WTC11 (cell line): ENCODE results near the gene ARAP1. TPM values are rescaled to one million over a fixed set of nuclear protein-coding genes. Genes with fewer than 3 reads are reported as not detected.

ENCODE experiments used
- ATAC-seq: fragments of 200-7000 bp; cut with Tn5 transposase; 2 replicates; pipeline ENCODE4 v1.10.0; 2021; ENCODE audit warnings: mild to moderate bottlenecking, moderate library complexity
- CTCF ChIA-PET: fragments of 300-600 bp; sonication (Branson Sonifier 250); formaldehyde crosslinking; loops from one replicate; lab custom pipeline; 2021; ENCODE audit warnings: antibody characterized with exemption; lab: Charles Lee
- POLR2A ChIA-PET: fragments of 350-600 bp; sonication (Branson Sonifier 250); formaldehyde crosslinking; loops from one replicate; lab custom pipeline; 2021; ENCODE audit warnings: antibody characterized with exemption; lab: Charles Lee
- DNase-seq: peaks from one replicate; pipeline ENCODE4 v3.0.0; 2021; ENCODE audit warnings: low spot score
- H3K27ac Mint-ChIP-seq: 2 replicates; pipeline ENCODE4 v1.8.0; 2021; ENCODE audit warnings: mixed read lengths
- H3K27me3 Mint-ChIP-seq: 2 replicates; pipeline ENCODE4 v1.8.0; 2021; ENCODE audit warnings: low read depth, mild to moderate bottlenecking, moderate library complexity, mixed read lengths
- H3K36me3 Mint-ChIP-seq: 2 replicates; pipeline ENCODE4 v1.8.0; 2021; ENCODE audit warnings: mixed read lengths
- H3K4me1 Mint-ChIP-seq: 2 replicates; pipeline ENCODE4 v1.8.0; 2022; ENCODE audit warnings: mixed read lengths
- H3K4me3 Mint-ChIP-seq: 2 replicates; pipeline ENCODE4 v1.8.0; 2021; ENCODE audit warnings: mild to moderate bottlenecking, moderate library complexity, mixed read lengths
- H3K9me3 Mint-ChIP-seq: 2 replicates; pipeline ENCODE4 v1.8.0; 2021; ENCODE audit warnings: mixed read lengths
- ATF2 ChIP-seq: sonication (generic); formaldehyde crosslinking; IDR thresholded peaks from 2 replicates; pipeline ENCODE4 v1.8.1; 2022; ENCODE audit warnings: low read depth, missing genetic modification reagents, borderline replicate concordance
- ATF3 ChIP-seq: sonication (generic); formaldehyde crosslinking; conservative IDR thresholded peaks from 2 replicates; pipeline ENCODE4 v1.8.1; 2022; ENCODE audit warnings: mild to moderate bottlenecking, missing genetic modification reagents
- CDX4 ChIP-seq: fragments of 250-450 bp; sonication (Bioruptor Pico); IDR thresholded peaks from 2 replicates; pipeline ENCODE4 v1.9.0; 2021; ENCODE audit warnings: moderate library complexity, mild to moderate bottlenecking, inconsistent platforms, borderline replicate concordance
- E2F4 ChIP-seq: sonication (generic); formaldehyde crosslinking; IDR thresholded peaks from 2 replicates; pipeline ENCODE4 v1.8.1; 2022; ENCODE audit warnings: low read depth, mild to moderate bottlenecking, moderate library complexity, missing genetic modification reagents, borderline replicate concordance
- ETV6 ChIP-seq: sonication (generic); formaldehyde crosslinking; IDR thresholded peaks from 2 replicates; pipeline ENCODE4 v1.8.1; 2022; ENCODE audit warnings: mild to moderate bottlenecking, missing genetic modification reagents
- FOXP4 ChIP-seq: sonication (generic); formaldehyde crosslinking; IDR thresholded peaks from 2 replicates; pipeline ENCODE4 v1.8.0; 2022; ENCODE audit warnings: mild to moderate bottlenecking, missing genetic modification reagents
- GABPB1 ChIP-seq: sonication (generic); formaldehyde crosslinking; IDR thresholded peaks from 2 replicates; pipeline ENCODE4 v1.8.1; 2023; ENCODE audit warnings: mild to moderate bottlenecking, missing genetic modification reagents
- HMGA2 ChIP-seq: fragments of 250-450 bp; sonication (Bioruptor Pico); IDR thresholded peaks from 2 replicates; pipeline ENCODE4 v1.4.0; 2021; ENCODE audit warnings: mild to moderate bottlenecking, moderate library complexity
- KAT7 ChIP-seq: sonication (generic); formaldehyde crosslinking; IDR thresholded peaks from 2 replicates; pipeline ENCODE4 v1.8.1; 2023; ENCODE audit warnings: missing genetic modification reagents, mild to moderate bottlenecking, borderline replicate concordance
- MYBL2 ChIP-seq: sonication (generic); formaldehyde crosslinking; IDR thresholded peaks from 2 replicates; pipeline ENCODE4 v1.8.1; 2023; ENCODE audit warnings: mild to moderate bottlenecking, moderate library complexity, missing genetic modification reagents
- NFATC4 ChIP-seq: fragments of 250-450 bp; sonication (Bioruptor Pico); IDR thresholded peaks from 2 replicates; pipeline ENCODE4 v1.9.0; 2021; ENCODE audit warnings: mild to moderate bottlenecking
- NR1H2 ChIP-seq: sonication (generic); formaldehyde crosslinking; IDR thresholded peaks from 2 replicates; pipeline ENCODE4 v1.9.0; 2021; ENCODE audit warnings: mild to moderate bottlenecking, moderate library complexity, missing genetic modification reagents
- PREB ChIP-seq: sonication (generic); formaldehyde crosslinking; IDR thresholded peaks from 2 replicates; pipeline ENCODE4 v1.8.1; 2022; ENCODE audit warnings: mild to moderate bottlenecking, missing genetic modification reagents, moderate library complexity, borderline replicate concordance
- PRRX2 ChIP-seq: fragments of 250-450 bp; sonication (Bioruptor Pico); IDR thresholded peaks from 2 replicates; pipeline ENCODE4 v1.8.0; 2021; ENCODE audit warnings: mild to moderate bottlenecking
- TEAD1 ChIP-seq: sonication (generic); formaldehyde crosslinking; IDR thresholded peaks from 2 replicates; pipeline ENCODE4 v1.8.0; 2022; ENCODE audit warnings: mild to moderate bottlenecking, missing genetic modification reagents
- USF1 ChIP-seq: sonication (generic); formaldehyde crosslinking; IDR thresholded peaks from 2 replicates; pipeline ENCODE4 v1.8.0; 2022; ENCODE audit warnings: mild to moderate bottlenecking, missing genetic modification reagents
- ZNF219 ChIP-seq: sonication (generic); formaldehyde crosslinking; IDR thresholded peaks from 2 replicates; pipeline ENCODE4 v1.8.0; 2023; ENCODE audit warnings: missing genetic modification reagents, mild to moderate bottlenecking, borderline replicate concordance
- ZNF232 ChIP-seq: sonication (generic); formaldehyde crosslinking; IDR thresholded peaks from 2 replicates; pipeline ENCODE4 v1.8.0; 2022; ENCODE audit warnings: mild to moderate bottlenecking, missing genetic modification reagents
- ZNF416 ChIP-seq: fragments of 250-450 bp; sonication (Bioruptor Pico); IDR thresholded peaks from 2 replicates; pipeline ENCODE4 v1.9.0; 2021; ENCODE audit warnings: mild to moderate bottlenecking, inconsistent platforms
- ZNF423 ChIP-seq: fragments of 250-450 bp; sonication (Bioruptor Pico); IDR thresholded peaks from 2 replicates; pipeline ENCODE4 v2.1.2; 2022; ENCODE audit warnings: mild to moderate bottlenecking, moderate library complexity
- ZNF671 ChIP-seq: fragments of 250-450 bp; sonication (Bioruptor Pico); IDR thresholded peaks from 2 replicates; pipeline ENCODE4 v1.8.0; 2021; ENCODE audit warnings: mild to moderate bottlenecking
- total RNA-seq: library from RNA; stranded (reverse); gene quantifications from 3 replicates; pipeline ENCODE4 v1.2.3, GENCODE V29; 2021

Gene ARAP1
- total RNA-seq, 1 experiment from 2014 or later: 98.8 TPM

- 0 out of 2 replicates have a peak overlapping the region, but pooled peaks have one; percentile 19 for H3K27ac Mint-ChIP-seq
- CTCF ChIA-PET: interaction anchor here (0.8 to 5.0 kb wide), 5 partner anchors 11 to 51 kb away, joined by 3 to 24 read pairs (median 5); no protein-coding TSS in a partner anchor
- ATAC-seq (no peak), DNase-seq (no peak)
- no peaks in the 10 kb centered on the region for H3K36me3 Mint-ChIP-seq
- H3K4me1 Mint-ChIP-seq: peaks cover 12% of the 10 kb centered on the region; the same call in 1 of the 2 replicates
- POLR2A ChIA-PET: no interaction called here
- H3K9me3 Mint-ChIP-seq: no peaks in the 10 kb centered on the region
- H3K4me3 Mint-ChIP-seq: no peak overlapping the region
- TF ChIP-seq MYBL2 (CRISPR knock-in tag) (no peak), TEAD1 (CRISPR knock-in tag) (no peak), KAT7 (CRISPR knock-in tag) (no peak), NR1H2 (no peak), E2F4 (CRISPR knock-in tag) (no peak), CDX4 (CRISPR knock-in tag) (no peak), ZNF416 (CRISPR knock-in tag) (no peak)
- peaks cover 3% of the 10 kb centered on the region for H3K27me3 Mint-ChIP-seq
Measured at GRCh38 chr11:72776117-72776843, 24.1 kb upstream of the ARAP1 start.

- Mint-ChIP-seq H3K4me3 (no peak overlapping the region), H3K27me3 (no peaks in the 10 kb centered on the region), H3K4me1 (peaks cover 10% of the 10 kb centered on the region; the same call in 1 of the 2 replicates), H3K36me3 (no peaks in the 10 kb centered on the region), H3K27ac (no peak overlapping the region), H3K9me3 (no peaks in the 10 kb centered on the region)
- POLR2A ChIA-PET: no interaction called here
- ATAC-seq (no peak), DNase-seq (no peak)
- CTCF ChIA-PET: interaction anchor here (5.0 kb wide), 1 partner anchor 50 kb away, joined by 24 read pairs; no protein-coding TSS in a partner anchor
- TF ChIP-seq ZNF423 (CRISPR knock-in tag) (no peak), PREB (no peak), ZNF219 (no peak), ATF3 (CRISPR knock-in tag) (no peak), ZNF232 (no peak), ZNF671 (CRISPR knock-in tag) (no peak), E2F4 (CRISPR knock-in tag) (no peak), KAT7 (CRISPR knock-in tag) (no peak), USF1 (CRISPR knock-in tag) (no peak), ETV6 (no peak), GABPB1 (CRISPR knock-in tag) (no peak), PRRX2 (CRISPR knock-in tag) (no peak), HMGA2 (CRISPR knock-in tag) (no peak), FOXP4 (no peak), ATF2 (CRISPR knock-in tag) (no peak), NFATC4 (CRISPR knock-in tag) (no peak)
Measured at GRCh38 chr11:72775288-72776110, 23.3 kb upstream of the ARAP1 start.
